K562 (cell line): Measurements from ENCODE around the gene KRT82. TPM values are rescaled to one million over a fixed set of nuclear protein-coding genes. Genes with fewer than 3 reads are reported as not detected.

Experiments
- ATAC-seq: fragments of 200-7000 bp; cut with Tn5 transposase; 3 replicates; pipeline ENCODE4 v1.9.1; 2020; ENCODE audit warnings: moderate library complexity
- BruUV-seq: library from RNA; stranded (reverse); fragments of 400-500 nt; replicated peaks from 2 replicates; lab custom pipeline; 2021; lab: Mats Ljungman, UMichigan
- CTCF ChIA-PET: fragments of 300-600 bp; formaldehyde crosslinking; extraction: SDS; loops from one replicate; lab custom pipeline; 2021; ENCODE audit warnings: low intra/inter-chr PET ratio; lab: Yijun Ruan, JAX
- POLR2A ChIA-PET: fragments of 300-600, 350-650 bp; sonication (Branson Sonifier 250); formaldehyde crosslinking; extraction: SDS; loops from one replicate; lab custom pipeline; 2021; ENCODE audit warnings: antibody characterized with exemption, inconsistent platforms; lab: Yijun Ruan, JAX
- DNase-seq, 4 experiments: peaks; one replicate each; pipeline versions ENCODE4 v3.0.0 to v3.0.0-alpha.2; 2011 to 2018; ENCODE audit warnings: low spot score in 3 of 4, mixed read lengths in 3 of 4; ENCODE audit errors: extremely low read depth in 1 of 4
- FAIRE-seq: peaks from 2 replicates; lab custom pipeline; 2011; peaks lifted over from hg19 to GRCh38; lab: Jason Lieb, UNC
- H2AFZ ChIP-seq: 2 replicates; pipeline ENCODE4 v1.6.0; 2011; ENCODE audit warnings: low read depth, low read length, control low read depth, inconsistent platforms
- H3K27ac ChIP-seq: fragments of 200-600 bp; 3 replicates; pipeline ENCODE4 v1.8.0; 2011; ENCODE audit warnings: low read depth, mild to moderate bottlenecking, control low read depth, inconsistent platforms, low read length, moderate library complexity, mixed read lengths; ENCODE audit errors: extremely low read depth
- H3K27me3 ChIP-seq, 2 experiments: fragments of 300-600 bp in 1 of 2; 2 replicates in 1 of 2; 3 replicates in 1 of 2; pipeline versions ENCODE4 v1.6.0 to v1.8.0; 2011; ENCODE audit warnings: inconsistent platforms in 2 of 2, low read length in 2 of 2, mild to moderate bottlenecking in 1 of 2, mixed read lengths in 1 of 2, moderate library complexity in 1 of 2; ENCODE audit not compliant: control insufficient read depth in 2 of 2, insufficient read depth in 2 of 2
- H3K36me3 ChIP-seq: fragments of 300-600 bp; 3 replicates; pipeline ENCODE4 v1.8.0; 2011; ENCODE audit warnings: mild to moderate bottlenecking, low read length, inconsistent platforms; ENCODE audit not compliant: control insufficient read depth, insufficient read depth
- H3K4me1 ChIP-seq, 2 experiments: fragments of 200-600 bp in 1 of 2; replicated peaks in 1 of 2; 2 replicates in 1 of 2; 3 replicates in 1 of 2; pipeline versions ENCODE4 v1.5.1 to v1.8.0; 2011; ENCODE audit warnings: inconsistent platforms in 2 of 2, low read length in 2 of 2, mild to moderate bottlenecking in 1 of 2, mixed read lengths in 1 of 2, moderate library complexity in 1 of 2; ENCODE audit not compliant: control insufficient read depth in 2 of 2, insufficient read depth in 2 of 2
- H3K4me2 ChIP-seq: 2 replicates; pipeline ENCODE4 v1.6.1; 2011; ENCODE audit warnings: low read length, control low read depth, inconsistent platforms, mixed read lengths; ENCODE audit not compliant: insufficient read depth
- H3K4me3 ChIP-seq: fragments of 200-600 bp; sonication (generic), shearing (Covaris generic); 2 replicates; pipeline ENCODE4 v1.5.1; 2016; ENCODE audit warnings: control low read depth, inconsistent platforms
- H3K79me2 ChIP-seq: fragments of 200-600 bp; 3 replicates; pipeline ENCODE4 v1.8.0; 2011; ENCODE audit warnings: low read length, inconsistent platforms; ENCODE audit not compliant: control insufficient read depth, insufficient read depth
- H3K9ac ChIP-seq, 2 experiments: 2 replicates each; pipeline versions ENCODE4 v1.6.0 to v1.6.1; 2011; ENCODE audit warnings: low read depth in 2 of 2, low read length in 2 of 2, control low read depth in 1 of 2, inconsistent platforms in 1 of 2, mild to moderate bottlenecking in 1 of 2, mixed read lengths in 1 of 2; ENCODE audit not compliant: insufficient read depth in 1 of 2
- H3K9me1 ChIP-seq: one replicate; pipeline ENCODE4 v1.6.0; 2011; ENCODE audit warnings: inconsistent platforms, mild to moderate bottlenecking, low read length, moderate library complexity; ENCODE audit not compliant: control insufficient read depth, insufficient read depth
- H3K9me3 ChIP-seq: replicated peaks from 2 replicates; pipeline ENCODE4 v1.5.1; 2011; ENCODE audit warnings: low read depth, low read length, inconsistent platforms; ENCODE audit not compliant: control insufficient read depth, insufficient read depth
- H4K20me1 ChIP-seq: replicated peaks from 2 replicates; pipeline ENCODE4 v1.6.1; 2011; ENCODE audit warnings: low read length, inconsistent platforms, mixed read lengths; ENCODE audit not compliant: control insufficient read depth, insufficient read depth
- CAMTA2 ChIP-seq: fragments of 250-450 bp; sonication (Bioruptor Pico); conservative IDR thresholded peaks from 2 replicates; pipeline ENCODE4 v1.5.1; 2022
- E2F6 ChIP-seq, 2 experiments: IDR thresholded peaks; 2 replicates each; pipeline ENCODE4 v1.6.1; 2011; ENCODE audit warnings: borderline replicate concordance in 1 of 2, control low read depth in 1 of 2, low read depth in 1 of 2, low read length in 1 of 2, mild to moderate bottlenecking in 1 of 2, mixed read lengths in 1 of 2, moderate library complexity in 1 of 2; ENCODE audit not compliant: insufficient read depth in 1 of 2, insufficient read length in 1 of 2, poor library complexity in 1 of 2, severe bottlenecking in 1 of 2; ENCODE audit errors: extremely low read depth in 1 of 2
- LCOR ChIP-seq: sonication (generic); formaldehyde crosslinking; IDR thresholded peaks from 2 replicates; pipeline ENCODE4 v1.8.0; 2022; ENCODE audit warnings: mild to moderate bottlenecking, missing genetic modification reagents
- RBM25 ChIP-seq: fragments of 200-400 bp; formaldehyde crosslinking; IDR thresholded peaks from 2 replicates; pipeline ENCODE4 v1.6.1; 2018; ENCODE audit warnings: low read length, low read depth, moderate library complexity; ENCODE audit not compliant: severe bottlenecking
- SOX6 ChIP-seq: fragments of 450-650 bp; IDR thresholded peaks from 2 replicates; pipeline ENCODE4 v1.6.1; 2014; ENCODE audit warnings: mild to moderate bottlenecking
- SREBF1 ChIP-seq: fragments of 150-350 bp; IDR thresholded peaks from 2 replicates; pipeline ENCODE4 v1.6.1; 2014; ENCODE audit warnings: antibody characterized with exemption, low read depth, low read length, borderline replicate concordance
- TBP ChIP-seq: optimal IDR thresholded peaks from 2 replicates; pipeline ENCODE3; 2011; ENCODE audit warnings: low read depth, low read length, improper control_type of control experiment
- ZBTB17 ChIP-seq: fragments of 450-650 bp; formaldehyde crosslinking; IDR thresholded peaks from 2 replicates; pipeline ENCODE4 v1.4.0; 2020; ENCODE audit warnings: mild to moderate bottlenecking
- ZNF311 ChIP-seq: fragments of 250-450 bp; sonication (Bioruptor Pico); IDR thresholded peaks from 2 replicates; pipeline ENCODE4 v1.4.0; 2020; ENCODE audit warnings: mild to moderate bottlenecking, moderate library complexity
- ZNF398 ChIP-seq: fragments of 250-450 bp; sonication (Bioruptor Pico); IDR thresholded peaks from 2 replicates; pipeline ENCODE4 v1.8.0; 2021; ENCODE audit warnings: moderate library complexity, mild to moderate bottlenecking, inconsistent platforms
- ZNF707 ChIP-seq: fragments of 250-450 bp; sonication (Bioruptor Pico); conservative IDR thresholded peaks from 2 replicates; pipeline ENCODE4 v1.8.0; 2022; ENCODE audit warnings: inconsistent platforms, mild to moderate bottlenecking, moderate library complexity
- WGBS: fragments of 100-300 bp; shearing (Covaris generic); methylation state at CpG from one replicate; pipeline ENCODE4 v1.1.6; 2016; ENCODE audit warnings: low coverage, mixed read lengths; ENCODE audit not compliant: insufficient coverage; ENCODE audit errors: missing lambda C conversion rate; 5-methylcytosine and 5-hydroxymethylcytosine counted together
- in situ Hi-C: fragments of 300-500 bp; cut with MboI; formaldehyde crosslinking; loops from 4 replicates; pipeline ENCODE4 v1.15.0; 2018; ENCODE audit warnings: inconsistent platforms, mixed read lengths
- intact Hi-C: fragments of 100-400 bp; cut with micrococcal nuclease; formaldehyde crosslinking; loops from 2 replicates; pipeline ENCODE4 v1.14.2; 2022
- polyA plus RNA-seq, 8 experiments: library from polyadenylated mRNA; depleted of rRNA in 4 of 8; stranded (reverse) in 5 of 8; unstranded in 3 of 8; fragments of >200 nt; fragmentation: Nextera tagmentation in 2 of 8; fragmentation: Illumina TruSeq in 1 of 8; extraction: Ambion mirVana in 2 of 8; extraction: Trizol in 1 of 8; gene quantifications; 2 replicates each; pipeline versions ENCODE4 v1.2.1 to v1.2.3, GENCODE V29; 2011 to 2014; ENCODE audit warnings: inconsistent platforms in 1 of 8, missing spikeins in 1 of 8
- total RNA-seq, 7 experiments: library from RNA; depleted of rRNA in 6 of 7; stranded (reverse); fragments of >200 nt in 6 of 7; fragmentation: Illumina TruSeq in 2 of 7; extraction: Trizol in 2 of 7; gene quantifications; 2 replicates each; pipeline versions ENCODE4 v1.2.1 to v1.2.3, GENCODE V29; 2011 to 2021; ENCODE audit warnings: low replicate concordance in 1 of 7

KRT82 gene
- total and polyA plus RNA-seq, 9 of the 15 experiments (the other 6 are each of a cell fraction or from before 2014, with no cell fraction given) = not detected

- no peak for ATAC-seq
- Histone ChIP-seq H2AFZ (no peak overlapping the region), H3K4me2 (no peak overlapping the region), H3K9me3 (no peaks in the 10 kb centered on the region), H3K36me3 (no peaks in the 10 kb centered on the region), H3K27me3 (peaks cover 0 to 26% of the 10 kb centered on the region in 2 experiments; a peak in 2 of 5 replicates), H3K9ac (no peak overlapping the region), H3K9me1 (peaks cover 3% of the 10 kb centered on the region), H3K79me2 (no peaks in the 10 kb centered on the region), H3K27ac (no peak overlapping the region), H3K4me1 (no peaks in the 10 kb centered on the region; a peak in 1 of 5 replicates), H4K20me1 (peaks cover 7% of the 10 kb centered on the region; the same call in 1 of the 2 replicates), H3K4me3 (no peak overlapping the region)
- intact Hi-C loops = no loop called here
- ChIA-PET CTCF (no interaction called here), POLR2A (no interaction called here)
- no peak for DNase-seq
- in situ Hi-C loops = no loop called here
- 0% methylated on average over 4 of the region's 4 CpGs for WGBS
- TF ChIP-seq RBM25 (no peak), E2F6 (IDR thresholded peaks at IDR 0.05; ENCODE audit: borderline replicate concordance in 1 of 2, extremely low read depth in 1 of 2, insufficient read depth in 1 of 2, insufficient read length in 1 of 2, low read depth in 1 of 2, low read length in 1 of 2, poor library complexity in 1 of 2, severe bottlenecking in 1 of 2) (no peak)
- BruUV-seq = no TSS peak
- FAIRE-seq = no peak
Measured at GRCh38 chr12:52418576-52419110, 12.5 kb upstream of the KRT82 start.

GRCh38 chr12:52417740-52418139, 11.6 kb upstream of the KRT82 start:
- Histone ChIP-seq H3K27ac (no peak overlapping the region), H3K4me3 (no peak overlapping the region), H3K79me2 (no peaks in the 10 kb centered on the region), H3K9me3 (no peaks in the 10 kb centered on the region), H2AFZ (no peak overlapping the region), H3K4me1 (no peaks in the 10 kb centered on the region; a peak in 1 of 5 replicates), H3K36me3 (no peaks in the 10 kb centered on the region), H3K27me3 (peaks cover 0 to 24% of the 10 kb centered on the region in 2 experiments; a peak in 2 of 5 replicates), H3K4me2 (no peak overlapping the region), H3K9me1 (peaks cover 3% of the 10 kb centered on the region), H3K9ac (no peak overlapping the region), H4K20me1 (peaks cover 7% of the 10 kb centered on the region; the same call in 1 of the 2 replicates)
- TF ChIP-seq ZNF311 (CRISPR knock-in tag) (no peak), CAMTA2 (no peak), ZNF707 (no peak), ZNF398 (CRISPR knock-in tag) (no peak), SOX6 (no peak), ZBTB17 (CRISPR knock-in tag) (no peak), LCOR (CRISPR knock-in tag) (no peak), SREBF1 (no peak), TBP (no peak)
- no TSS peak for BruUV-seq
- in situ Hi-C loops (no loop called here), intact Hi-C loops (no loop called here)
- 5% methylated on average over 2 of the region's 2 CpGs for WGBS
- POLR2A ChIA-PET = no interaction called here
- ATAC-seq (no peak), DNase-seq (no peak), FAIRE-seq (no peak)
- CTCF ChIA-PET = no interaction called here
